ENCODE measurements around the gene RAD51B.
"Not testable (repeated sequence)": the region's sequence is repeated elsewhere in the genome, so short reads cannot be mapped to it uniquely, and the experiment has no call there.

- not testable (repeated sequence) for TF ChIP-seq CTCF (conservative IDR thresholded peaks at IDR 0.05 in 1 of 2, IDR thresholded peaks at IDR 0.05 in 1 of 2; ENCODE audit: low read depth in 1 of 2, low read length in 2 of 2); EZH2 (IDR thresholded peaks at IDR 0.05; ENCODE audit: low read length, missing control alignments)
Measured at GRCh38 chr14:68434173-68434572, 614.6 kb downstream of the RAD51B start.
